Peyer's patch (tissue), 4 donors: ENCODE data around the gene MRPL36. TPM values are rescaled to one million over a fixed set of nuclear protein-coding genes. Genes with fewer than 3 reads are reported as not detected.

ENCODE experiments used
- DNase-seq, 3 donors: peaks; one replicate each; pipeline ENCODE4 v3.0.0-alpha.2; 2017 to 2019
- H3K27ac ChIP-seq, 4 donors: fragments of 200-600 bp; sonication (generic); one replicate each; pipeline ENCODE4 v1.5.1; 2016 to 2019
- H3K27me3 ChIP-seq, 2 donors: fragments of 200-600 bp; sonication (generic); one replicate each; pipeline ENCODE4 v1.5.1; 2019
- H3K36me3 ChIP-seq, 3 donors: fragments of 200-600 bp; sonication (generic); one replicate each; pipeline ENCODE4 v1.5.1; 2016 to 2019
- H3K4me1 ChIP-seq, 4 donors: fragments of 200-600 bp; sonication (generic); one replicate each; pipeline ENCODE4 v1.5.1; 2016 to 2019
- H3K4me3 ChIP-seq, 4 donors: fragments of 200-600 bp; sonication (generic); 1 replicate in 3 of 4; 2 replicates in 1 of 4; pipeline ENCODE4 v1.5.1; 2016 to 2019; ENCODE audit warnings: mild to moderate bottlenecking in 1 of 4
- H3K9me3 ChIP-seq, 4 donors: fragments of 200-600 bp; sonication (generic); one replicate each; pipeline ENCODE4 v1.5.1; 2016 to 2019; ENCODE audit warnings: mild to moderate bottlenecking in 1 of 4
- CTCF ChIP-seq, 6 experiments: fragments of 450-650 bp in 4 of 6; fragments of 200-600 bp in 2 of 6; sonication (generic) in 1 of 6; IDR thresholded peaks; one replicate each; pipeline ENCODE4 v1.5.1; 2017 to 2019; ENCODE audit warnings: antibody characterized with exemption in 6 of 6, mild to moderate bottlenecking in 3 of 6, moderate library complexity in 1 of 6
- POLR2A ChIP-seq, 2 donors: fragments of 450-650 bp; IDR thresholded peaks; one replicate each; pipeline ENCODE4 v1.5.1; 2017; ENCODE audit warnings: antibody characterized with exemption in 2 of 2, mild to moderate bottlenecking in 2 of 2, moderate library complexity in 2 of 2
- total RNA-seq, 4 donors: library from RNA; depleted of rRNA; stranded (reverse); fragments of >200 nt; gene quantifications; one replicate each; pipeline ENCODE4 v1.1.0, GENCODE V29; 2016

The MRPL36 gene
- total RNA-seq, 4 donors from 2014 or later, result 21.9 to 23.9 (median 23.3) TPM

GRCh38 chr5:1782385-1783215 is 17.0 kb downstream of the MRPL36 start:
- no peak for TF ChIP-seq POLR2A (IDR thresholded peaks at IDR 0.05)
- H3K9me3 ChIP-seq, result no peaks in the 10 kb centered on the region
- H3K4me3 ChIP-seq, result no peak overlapping the region
- no peak overlapping the region for H3K27ac ChIP-seq
- H3K27me3 ChIP-seq, result no peaks in the 10 kb centered on the region
- H3K4me1 ChIP-seq, result no peaks in the 10 kb centered on the region
- peak in 1 of 3 donors; percentile 26 for DNase-seq
- H3K36me3 ChIP-seq, result no peaks in the 10 kb centered on the region

- H3K9me3 ChIP-seq, result no peaks in the 10 kb centered on the region
- no peak overlapping the region for H3K27ac ChIP-seq
- H3K4me3 ChIP-seq, result no peak overlapping the region
- peak in 2 of 3 donors; percentile 19 to 40 for DNase-seq
- no peaks in the 10 kb centered on the region for H3K36me3 ChIP-seq
- H3K4me1 ChIP-seq, result no peaks in the 10 kb centered on the region
- TF ChIP-seq CTCF (IDR thresholded peaks at IDR 0.05), result no peak
- no peak for TF ChIP-seq POLR2A (IDR thresholded peaks at IDR 0.05)
- no peaks in the 10 kb centered on the region for H3K27me3 ChIP-seq
Measured at GRCh38 chr5:1781726-1782384, 17.8 kb downstream of the MRPL36 start.

GRCh38 chr5:1781107-1781506 is 18.5 kb downstream of the MRPL36 start:
- no peak overlapping the region for H3K27ac ChIP-seq
- no peaks in the 10 kb centered on the region for H3K36me3 ChIP-seq
- H3K9me3 ChIP-seq, result no peaks in the 10 kb centered on the region
- H3K4me1 ChIP-seq, result no peaks in the 10 kb centered on the region
- peak in 1 of 3 donors; percentile 27 for DNase-seq
- H3K4me3 ChIP-seq, result no peak overlapping the region
- TF ChIP-seq CTCF (IDR thresholded peaks at IDR 0.05), result no peak
- TF ChIP-seq POLR2A (IDR thresholded peaks at IDR 0.05), result no peak
- H3K27me3 ChIP-seq, result no peaks in the 10 kb centered on the region

- Histone ChIP-seq H3K27me3 (no peaks in the 10 kb centered on the region), H3K36me3 (no peaks in the 10 kb centered on the region), H3K9me3 (no peaks in the 10 kb centered on the region), H3K4me3 (no peak overlapping the region), H3K4me1 (no peaks in the 10 kb centered on the region), H3K27ac (no peak overlapping the region)
- peak in 1 of 3 donors; percentile 10 for DNase-seq
- TF ChIP-seq POLR2A (IDR thresholded peaks at IDR 0.05) (no peak), CTCF (IDR thresholded peaks at IDR 0.05) (no peak)
Measured at GRCh38 chr5:1780614-1780930, 19.1 kb downstream of the MRPL36 start.

- TF ChIP-seq CTCF (IDR thresholded peaks at IDR 0.05), result no peak
- TF ChIP-seq POLR2A (IDR thresholded peaks at IDR 0.05), result no peak
- Histone ChIP-seq H3K36me3 (no peaks in the 10 kb centered on the region), H3K9me3 (no peaks in the 10 kb centered on the region), H3K27ac (no peak overlapping the region), H3K4me3 (no peak overlapping the region), H3K27me3 (no peaks in the 10 kb centered on the region), H3K4me1 (no peaks in the 10 kb centered on the region)
- peak in 1 of 3 donors; percentile 34 for DNase-seq
Measured at GRCh38 chr5:1779782-1780613, 19.6 kb downstream of the MRPL36 start.
